Measurements from ENCODE around the gene RNASE2. TPM values are rescaled to one million over a fixed set of nuclear protein-coding genes. Genes with fewer than 3 reads are reported as not detected.

Gene RNASE2
- total and polyA plus RNA-seq, 4 donors, result 0.59 to 27.0 (median 4.3) TPM

GRCh38 chr14:21003788-21004346 lies 48.6 kb downstream of the RNASE2 start:
- 78% methylated on average over 14 of the region's 14 CpGs for WGBS

More at GRCh38 chr14:21003788-21004346, 48.6 kb downstream of the RNASE2 start:
- no peaks in the 10 kb centered on the region for H3K27me3 ChIP-seq (ENCODE audit: control insufficient read depth in 4 of 4, insufficient read depth in 4 of 4, low read length in 3 of 4)
- no peaks in the 10 kb centered on the region for H3K36me3 ChIP-seq (ENCODE audit: control insufficient read depth in 4 of 4, insufficient read depth in 3 of 4, low read depth in 1 of 4, low read length in 3 of 4)
- TF ChIP-seq YY1 (IDR thresholded peaks at IDR 0.05), result no peak
- TF ChIP-seq NR2F2 (IDR thresholded peaks at IDR 0.05), result no peak
- no peak for TF ChIP-seq TAF1 (conservative IDR thresholded peaks at IDR 0.05)
- no peak for TF ChIP-seq EGR1 (IDR thresholded peaks at IDR 0.05; ENCODE audit: low read depth in 2 of 2)
- TF ChIP-seq GABPA (IDR thresholded peaks at IDR 0.05 in 1 of 2, conservative IDR thresholded peaks at IDR 0.05 in 1 of 2), result no peak
- TF ChIP-seq HNF4A (conservative IDR thresholded peaks at IDR 0.05), result no peak
- TF ChIP-seq FOXA1 (IDR thresholded peaks at IDR 0.05), result no peak
- no peak for TF ChIP-seq SP1 (IDR thresholded peaks at IDR 0.05)
- TF ChIP-seq, protein P1, sequence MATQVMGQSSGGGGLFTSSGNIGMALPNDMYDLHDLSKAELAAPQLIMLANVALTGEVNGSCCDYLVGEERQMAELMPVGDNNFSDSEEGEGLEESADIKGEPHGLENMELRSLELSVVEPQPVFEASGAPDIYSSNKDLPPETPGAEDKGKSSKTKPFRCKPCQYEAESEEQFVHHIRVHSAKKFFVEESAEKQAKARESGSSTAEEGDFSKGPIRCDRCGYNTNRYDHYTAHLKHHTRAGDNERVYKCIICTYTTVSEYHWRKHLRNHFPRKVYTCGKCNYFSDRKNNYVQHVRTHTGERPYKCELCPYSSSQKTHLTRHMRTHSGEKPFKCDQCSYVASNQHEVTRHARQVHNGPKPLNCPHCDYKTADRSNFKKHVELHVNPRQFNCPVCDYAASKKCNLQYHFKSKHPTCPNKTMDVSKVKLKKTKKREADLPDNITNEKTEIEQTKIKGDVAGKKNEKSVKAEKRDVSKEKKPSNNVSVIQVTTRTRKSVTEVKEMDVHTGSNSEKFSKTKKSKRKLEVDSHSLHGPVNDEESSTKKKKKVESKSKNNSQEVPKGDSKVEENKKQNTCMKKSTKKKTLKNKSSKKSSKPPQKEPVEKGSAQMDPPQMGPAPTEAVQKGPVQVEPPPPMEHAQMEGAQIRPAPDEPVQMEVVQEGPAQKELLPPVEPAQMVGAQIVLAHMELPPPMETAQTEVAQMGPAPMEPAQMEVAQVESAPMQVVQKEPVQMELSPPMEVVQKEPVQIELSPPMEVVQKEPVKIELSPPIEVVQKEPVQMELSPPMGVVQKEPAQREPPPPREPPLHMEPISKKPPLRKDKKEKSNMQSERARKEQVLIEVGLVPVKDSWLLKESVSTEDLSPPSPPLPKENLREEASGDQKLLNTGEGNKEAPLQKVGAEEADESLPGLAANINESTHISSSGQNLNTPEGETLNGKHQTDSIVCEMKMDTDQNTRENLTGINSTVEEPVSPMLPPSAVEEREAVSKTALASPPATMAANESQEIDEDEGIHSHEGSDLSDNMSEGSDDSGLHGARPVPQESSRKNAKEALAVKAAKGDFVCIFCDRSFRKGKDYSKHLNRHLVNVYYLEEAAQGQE (IDR thresholded peaks at IDR 0.05), result no peak
- DNase-seq (ENCODE audit: low spot score), result no peak
- no peaks in the 10 kb centered on the region for H3K9me3 ChIP-seq (ENCODE audit: control insufficient read depth in 4 of 4, low read length in 3 of 4)
- peak overlapping the region in 1 of 3 donors; percentile 16 for H3K4me3 ChIP-seq (ENCODE audit: low read depth in 1 of 3, low read length in 3 of 3)
- no peaks in the 10 kb centered on the region for H3K4me1 ChIP-seq (ENCODE audit: control insufficient read depth in 4 of 4, insufficient read depth in 4 of 4, low read length in 3 of 4)
- H3K27ac ChIP-seq (ENCODE audit: low read depth in 1 of 2, low read length in 2 of 2), result peak overlapping the region in 1 of 2 donors; percentile 6
- no peak overlapping the region for H3K9ac ChIP-seq (ENCODE audit: low read depth in 1 of 2, low read length in 2 of 2)

Small RNAs within 50 kb of the gene (small RNA-seq; reads per million reads assigned to genes)
- gene RN7SL189P, result not detected

Other genes starting within 250 kb of the RNASE2 start
- gene EDDM3A, start 209.6 kb upstream of the RNASE2 start, total RNA-seq, result not detected
- not detected for gene EDDM3A, start 209.6 kb upstream of the RNASE2 start, polyA plus RNA-seq
- gene EDDM3B, start 187.1 kb upstream of the RNASE2 start, total RNA-seq, result not detected
- gene EDDM3B, start 187.1 kb upstream of the RNASE2 start, polyA plus RNA-seq, result not detected
- 1 to 10 TPM; 3.9 to 4.6 TPM for gene RNASE6, start 174.2 kb upstream of the RNASE2 start, total RNA-seq
- 1 to 10 TPM; 3.2 to 7.0 TPM for gene RNASE6, start 174.2 kb upstream of the RNASE2 start, polyA plus RNA-seq
- gene RNASE1, start 152.6 kb upstream of the RNASE2 start, total RNA-seq, result 10 to 100 TPM in 1 of 2 donors, 1 to 10 TPM in 1; 5.8 to 11.7 TPM
- 10 to 100 TPM; 32.6 to 37.9 TPM for gene RNASE1, start 152.6 kb upstream of the RNASE2 start, polyA plus RNA-seq
- 10 to 100 TPM in 1 of 2 donors, not detected in 1; 12.2 TPM for gene RNASE3, start 64.1 kb upstream of the RNASE2 start, total RNA-seq
- under 1 TPM in 1 of 2 donors, not detected in 1; 0.52 TPM for gene RNASE3, start 64.1 kb upstream of the RNASE2 start, polyA plus RNA-seq
- 10 to 100 TPM; 31.0 to 64.8 TPM for gene METTL17, start 34.5 kb downstream of the RNASE2 start, total RNA-seq
- gene METTL17, start 34.5 kb downstream of the RNASE2 start, polyA plus RNA-seq, result 10 to 100 TPM; 35.9 to 58.6 TPM
- gene SLC39A2, start 43.8 kb downstream of the RNASE2 start, total RNA-seq, result under 1 TPM in 1 of 2 donors, not detected in 1; 0.08 TPM
- under 1 TPM in 1 of 2 donors, not detected in 1; 0.05 TPM for gene SLC39A2, start 43.8 kb downstream of the RNASE2 start, polyA plus RNA-seq
- gene NDRG2, start 69.6 kb downstream of the RNASE2 start, total RNA-seq, result 100 to 1,000 TPM; 107 to 191 TPM
- gene NDRG2, start 69.6 kb downstream of the RNASE2 start, polyA plus RNA-seq, result 100 to 1,000 TPM in 1 of 2 donors, 10 to 100 TPM in 1; 72.9 to 156 TPM
- gene TPPP2, start 74.7 kb downstream of the RNASE2 start, total RNA-seq, result 1 to 10 TPM; 1.6 to 5.9 TPM
- 1 to 10 TPM; 1.5 to 1.6 TPM for gene TPPP2, start 74.7 kb downstream of the RNASE2 start, polyA plus RNA-seq
- gene RNASE13, start 79.3 kb downstream of the RNASE2 start, total RNA-seq, result under 1 TPM; 0.05 to 0.08 TPM
- not detected for gene RNASE13, start 79.3 kb downstream of the RNASE2 start, polyA plus RNA-seq
- gene RNASE7, start 86.9 kb downstream of the RNASE2 start, total RNA-seq, result under 1 TPM in 1 of 2 donors, not detected in 1; 0.33 TPM
- gene RNASE7, start 86.9 kb downstream of the RNASE2 start, polyA plus RNA-seq, result under 1 TPM; 0.11 to 0.12 TPM
- not detected for gene RNASE8, start 102.3 kb downstream of the RNASE2 start, total RNA-seq
- gene RNASE8, start 102.3 kb downstream of the RNASE2 start, polyA plus RNA-seq, result not detected
- gene ARHGEF40, start 114.8 kb downstream of the RNASE2 start, total RNA-seq, result 10 to 100 TPM; 19.8 to 42.5 TPM
- 10 to 100 TPM in 1 of 2 donors, 1 to 10 TPM in 1; 9.3 to 14.0 TPM for gene ARHGEF40, start 114.8 kb downstream of the RNASE2 start, polyA plus RNA-seq
- gene ZNF219, start 143.2 kb downstream of the RNASE2 start, total RNA-seq, result 1 to 10 TPM; 4.7 to 6.2 TPM
- gene ZNF219, start 143.2 kb downstream of the RNASE2 start, polyA plus RNA-seq, result 10 to 100 TPM in 1 of 2 donors, 1 to 10 TPM in 1; 1.3 to 10.5 TPM
- gene TMEM253, start 145.6 kb downstream of the RNASE2 start, total RNA-seq, result under 1 TPM; 0.19 to 0.25 TPM
- under 1 TPM in 1 of 2 donors, not detected in 1; 0.14 TPM for gene TMEM253, start 145.6 kb downstream of the RNASE2 start, polyA plus RNA-seq
- gene OR5AU1, start 200.6 kb downstream of the RNASE2 start, total RNA-seq, result not detected
- not detected for gene OR5AU1, start 200.6 kb downstream of the RNASE2 start, polyA plus RNA-seq

Data from liver (tissue), 10 donors.